Measurements from ENCODE around the gene NELL1.
A peak's percentile ranks its signal among the peaks of the same experiment; 100 is the strongest.

Gene NELL1

GRCh38 chr11:21588754-21589153 lies 919.4 kb downstream of the NELL1 start:
- TF ChIP-seq PPARA (CRISPR knock-in tag; IDR thresholded peaks at IDR 0.05; ENCODE audit: borderline replicate concordance) (no peak), CSRNP3 (CRISPR knock-in tag; IDR thresholded peaks at IDR 0.05) (no peak), TOX (CRISPR knock-in tag; IDR thresholded peaks at IDR 0.05; ENCODE audit: borderline replicate concordance) (no peak), ESRRG (CRISPR knock-in tag; IDR thresholded peaks at IDR 0.05) (no peak), RARB (CRISPR knock-in tag; IDR thresholded peaks at IDR 0.05) (no peak), TCF4 (CRISPR knock-in tag; IDR thresholded peaks at IDR 0.05; ENCODE audit: borderline replicate concordance) (peak; percentile 21; the same call in 1 of the 2 replicates), CSDC2 (CRISPR knock-in tag; IDR thresholded peaks at IDR 0.05) (no peak)
- TF ChIP-seq, protein P1, sequence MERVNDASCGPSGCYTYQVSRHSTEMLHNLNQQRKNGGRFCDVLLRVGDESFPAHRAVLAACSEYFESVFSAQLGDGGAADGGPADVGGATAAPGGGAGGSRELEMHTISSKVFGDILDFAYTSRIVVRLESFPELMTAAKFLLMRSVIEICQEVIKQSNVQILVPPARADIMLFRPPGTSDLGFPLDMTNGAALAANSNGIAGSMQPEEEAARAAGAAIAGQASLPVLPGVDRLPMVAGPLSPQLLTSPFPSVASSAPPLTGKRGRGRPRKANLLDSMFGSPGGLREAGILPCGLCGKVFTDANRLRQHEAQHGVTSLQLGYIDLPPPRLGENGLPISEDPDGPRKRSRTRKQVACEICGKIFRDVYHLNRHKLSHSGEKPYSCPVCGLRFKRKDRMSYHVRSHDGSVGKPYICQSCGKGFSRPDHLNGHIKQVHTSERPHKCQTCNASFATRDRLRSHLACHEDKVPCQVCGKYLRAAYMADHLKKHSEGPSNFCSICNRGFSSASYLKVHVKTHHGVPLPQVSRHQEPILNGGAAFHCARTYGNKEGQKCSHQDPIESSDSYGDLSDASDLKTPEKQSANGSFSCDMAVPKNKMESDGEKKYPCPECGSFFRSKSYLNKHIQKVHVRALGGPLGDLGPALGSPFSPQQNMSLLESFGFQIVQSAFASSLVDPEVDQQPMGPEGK (CRISPR knock-in tag; IDR thresholded peaks at IDR 0.05; ENCODE audit: borderline replicate concordance) = no peak
- ATAC-seq = no peak

- TF ChIP-seq ZNF70 (CRISPR knock-in tag; IDR thresholded peaks at IDR 0.05) (no peak), ZC3H10 (CRISPR knock-in tag; IDR thresholded peaks at IDR 0.05) (no peak), CSRNP3 (CRISPR knock-in tag; IDR thresholded peaks at IDR 0.05) (no peak), ARNTL (CRISPR knock-in tag; IDR thresholded peaks at IDR 0.05; ENCODE audit: borderline replicate concordance, low read depth) (no peak), SNAI2 (CRISPR knock-in tag; IDR thresholded peaks at IDR 0.05) (no peak), ISL1 (CRISPR knock-in tag; IDR thresholded peaks at IDR 0.05) (no peak)
- TF ChIP-seq, protein P1 (CRISPR knock-in tag; IDR thresholded peaks at IDR 0.05; ENCODE audit: borderline replicate concordance) = no peak
- no peak for ATAC-seq
Measured at GRCh38 chr11:21602699-21603098, 933.3 kb downstream of the NELL1 start.

DNA sequence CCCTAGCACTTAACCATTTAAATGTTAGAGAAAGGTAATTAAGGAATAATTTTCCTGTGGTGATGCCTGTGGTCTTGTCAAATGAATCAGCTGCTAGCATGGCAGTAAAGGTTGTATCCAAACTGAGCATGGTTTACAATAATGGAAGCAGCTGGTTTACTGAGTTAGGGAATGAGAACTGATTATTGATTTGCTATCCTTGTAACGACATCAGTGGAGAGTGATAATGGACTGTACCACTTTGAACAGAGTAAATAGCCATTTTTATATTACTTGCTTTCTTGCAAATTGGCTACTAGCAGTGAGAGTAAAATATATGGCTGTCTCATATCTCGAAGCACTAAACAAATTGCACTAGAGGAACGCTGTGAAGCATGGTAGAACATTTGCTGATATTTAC lies 934.5 kb downstream of the NELL1 start:
- no peak for ATAC-seq
- TF ChIP-seq TCF4 (CRISPR knock-in tag; IDR thresholded peaks at IDR 0.05; ENCODE audit: borderline replicate concordance) = no peak
- TF ChIP-seq PPARA (CRISPR knock-in tag; IDR thresholded peaks at IDR 0.05; ENCODE audit: borderline replicate concordance) = no peak
- no peak for TF ChIP-seq SNAI2 (CRISPR knock-in tag; IDR thresholded peaks at IDR 0.05)
- TF ChIP-seq ARNTL (CRISPR knock-in tag; IDR thresholded peaks at IDR 0.05; ENCODE audit: borderline replicate concordance, low read depth) = no peak
- TF ChIP-seq ZFP30 (CRISPR knock-in tag; IDR thresholded peaks at IDR 0.05) = no peak

DNA sequence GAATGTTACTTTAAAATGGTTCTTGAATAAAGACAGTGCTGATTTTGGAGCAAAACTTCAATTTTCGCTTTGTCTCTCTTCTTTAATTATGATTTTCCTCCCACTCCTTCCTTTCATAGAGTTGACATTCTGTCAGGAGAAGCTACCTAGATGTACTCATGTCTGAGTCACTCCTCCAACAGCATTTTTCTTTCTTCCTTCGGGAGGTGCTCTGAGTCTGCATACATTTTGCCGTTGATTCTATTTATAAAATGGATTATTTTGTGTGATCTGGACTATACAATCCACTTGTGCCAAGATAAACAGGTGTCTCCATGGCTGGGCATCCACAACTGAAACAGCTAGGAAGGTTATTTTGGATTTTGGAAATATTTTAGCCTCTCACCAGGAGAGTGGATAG lies 935.2 kb downstream of the NELL1 start:
- no peak for ATAC-seq
- no peak for TF ChIP-seq ZFP3 (CRISPR knock-in tag; IDR thresholded peaks at IDR 0.05)
- no peak for TF ChIP-seq TSHZ2 (CRISPR knock-in tag; IDR thresholded peaks at IDR 0.05)
- TF ChIP-seq SNAI2 (CRISPR knock-in tag; IDR thresholded peaks at IDR 0.05) = no peak
- no peak for TF ChIP-seq ZNF70 (CRISPR knock-in tag; IDR thresholded peaks at IDR 0.05)
- TF ChIP-seq ARNTL (CRISPR knock-in tag; IDR thresholded peaks at IDR 0.05; ENCODE audit: borderline replicate concordance, low read depth) = no peak
- no peak for TF ChIP-seq ZNF565 (CRISPR knock-in tag; conservative IDR thresholded peaks at IDR 0.05; ENCODE audit: low read depth)
- no peak for TF ChIP-seq CREB5 (CRISPR knock-in tag; IDR thresholded peaks at IDR 0.05; ENCODE audit: low read depth)
- no peak for TF ChIP-seq TOX (CRISPR knock-in tag; IDR thresholded peaks at IDR 0.05; ENCODE audit: borderline replicate concordance)
- no peak for TF ChIP-seq ZFP30 (CRISPR knock-in tag; IDR thresholded peaks at IDR 0.05)
- TF ChIP-seq ISL1 (CRISPR knock-in tag; IDR thresholded peaks at IDR 0.05) = no peak
- no peak for TF ChIP-seq POU6F1 (CRISPR knock-in tag; IDR thresholded peaks at IDR 0.05; ENCODE audit: borderline replicate concordance, low read depth)
- TF ChIP-seq CSDC2 (CRISPR knock-in tag; IDR thresholded peaks at IDR 0.05) = no peak
- no peak for TF ChIP-seq GLIS3 (CRISPR knock-in tag; IDR thresholded peaks at IDR 0.05)

All from SK-N-SH treated with all-trans-retinoic acid at 6 μM for 48 hours (cell line).